ENCODE data around the gene CST9. TPM values are rescaled to one million over a fixed set of nuclear protein-coding genes. Genes with fewer than 3 reads are reported as not detected.

Gene CST9
- total and polyA plus RNA-seq, 2 donors (not counting 3 experiments of a cell fraction or from before 2014, with no cell fraction given) = not detected

DNA sequence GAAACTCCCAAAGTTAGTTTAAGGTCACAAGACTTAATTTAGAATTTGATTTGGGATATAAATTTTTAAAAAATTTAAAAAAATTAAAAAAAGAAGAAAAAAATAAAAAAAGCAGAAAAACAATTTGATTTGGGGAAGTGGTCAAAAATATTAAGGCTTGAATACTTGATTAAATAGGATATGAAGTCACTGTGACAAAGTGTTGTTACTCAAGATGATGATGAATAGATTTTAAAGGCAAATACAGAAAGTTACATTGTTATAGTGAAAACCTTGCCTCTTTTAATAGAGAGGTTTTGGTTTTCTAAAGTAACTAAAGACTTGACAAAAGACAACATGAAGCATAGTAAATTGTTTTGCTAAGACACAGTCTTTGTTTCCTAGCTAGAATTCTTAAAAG is 7.2 kb downstream of the CST9 start:
- Histone ChIP-seq H3K9ac (replicated peaks; ENCODE audit: extremely low read depth, insufficient read depth, low read length) (no peak overlapping the region), H3K9me1 (replicated peaks; ENCODE audit: control insufficient read depth, extremely low read depth, insufficient read depth, low read length) (no peaks in the 10 kb centered on the region), H3K27me3 (ENCODE audit: control insufficient read depth in 2 of 2, insufficient read depth in 2 of 2, low read length in 2 of 2) (peaks cover 4 to 19% of the 10 kb centered on the region in 2 experiments), H3K9me3 (replicated peaks; ENCODE audit: control insufficient read depth, insufficient read depth, low read length) (no peaks in the 10 kb centered on the region), H4K20me1 (replicated peaks; ENCODE audit: control insufficient read depth, extremely low read depth, insufficient read depth, low read length) (no peaks in the 10 kb centered on the region), H3K36me3 (ENCODE audit: control insufficient read depth in 2 of 2, extremely low read depth in 1 of 2, insufficient read depth in 2 of 2, low read length in 2 of 2) (no peaks in the 10 kb centered on the region), H3K4me2 (ENCODE audit: insufficient read depth, low read length) (no peak overlapping the region), H3K4me3 (replicated peaks in 1 of 3; ENCODE audit: insufficient read depth in 1 of 3, low read depth in 1 of 3, low read length in 3 of 3) (no peak overlapping the region), H2AFZ (ENCODE audit: low read depth, low read length) (no peak overlapping the region), H3K79me2 (ENCODE audit: control insufficient read depth, insufficient read depth, low read length) (no peaks in the 10 kb centered on the region), H3K4me1 (ENCODE audit: control insufficient read depth, extremely low read depth, insufficient read depth, low read length) (no peaks in the 10 kb centered on the region), H3K27ac (ENCODE audit: insufficient read depth, low read depth, low read length) (no peak overlapping the region)
- intact Hi-C loops (cut with micrococcal nuclease) = no loop called here
- DNase-seq (ENCODE audit: low read depth, low spot score) = no peak
- dilution Hi-C loops (cut with MboI; ENCODE audit: extremely low pct_ligation_motif_present, low sequenced_read_pairs) = no loop called here
- POLR2A ChIA-PET = no interaction called here
- BruUV-seq (replicated peaks) = no TSS peak
- no peak for FAIRE-seq
- TF ChIP-seq, protein P1, sequence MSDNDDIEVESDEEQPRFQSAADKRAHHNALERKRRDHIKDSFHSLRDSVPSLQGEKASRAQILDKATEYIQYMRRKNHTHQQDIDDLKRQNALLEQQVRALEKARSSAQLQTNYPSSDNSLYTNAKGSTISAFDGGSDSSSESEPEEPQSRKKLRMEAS (IDR thresholded peaks at IDR 0.05; ENCODE audit: insufficient read depth, insufficient read length) = no peak
- TF ChIP-seq, protein P2, sequence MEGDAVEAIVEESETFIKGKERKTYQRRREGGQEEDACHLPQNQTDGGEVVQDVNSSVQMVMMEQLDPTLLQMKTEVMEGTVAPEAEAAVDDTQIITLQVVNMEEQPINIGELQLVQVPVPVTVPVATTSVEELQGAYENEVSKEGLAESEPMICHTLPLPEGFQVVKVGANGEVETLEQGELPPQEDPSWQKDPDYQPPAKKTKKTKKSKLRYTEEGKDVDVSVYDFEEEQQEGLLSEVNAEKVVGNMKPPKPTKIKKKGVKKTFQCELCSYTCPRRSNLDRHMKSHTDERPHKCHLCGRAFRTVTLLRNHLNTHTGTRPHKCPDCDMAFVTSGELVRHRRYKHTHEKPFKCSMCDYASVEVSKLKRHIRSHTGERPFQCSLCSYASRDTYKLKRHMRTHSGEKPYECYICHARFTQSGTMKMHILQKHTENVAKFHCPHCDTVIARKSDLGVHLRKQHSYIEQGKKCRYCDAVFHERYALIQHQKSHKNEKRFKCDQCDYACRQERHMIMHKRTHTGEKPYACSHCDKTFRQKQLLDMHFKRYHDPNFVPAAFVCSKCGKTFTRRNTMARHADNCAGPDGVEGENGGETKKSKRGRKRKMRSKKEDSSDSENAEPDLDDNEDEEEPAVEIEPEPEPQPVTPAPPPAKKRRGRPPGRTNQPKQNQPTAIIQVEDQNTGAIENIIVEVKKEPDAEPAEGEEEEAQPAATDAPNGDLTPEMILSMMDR (IDR thresholded peaks at IDR 0.05; ENCODE audit: extremely low read depth in 1 of 2, insufficient read depth in 1 of 2, low read depth in 1 of 2, low read length in 2 of 2) = no peak
- no peak for TF ChIP-seq MYC (IDR thresholded peaks at IDR 0.05; ENCODE audit: low read depth, low read length)
- no peak for TF ChIP-seq JUN (IDR thresholded peaks at IDR 0.05; ENCODE audit: borderline replicate concordance, insufficient read depth, insufficient read length, low read depth)
- TF ChIP-seq POLR2A (IDR thresholded peaks at IDR 0.05; ENCODE audit: low read depth, low read length) = no peak
- no peak for TF ChIP-seq GATA2 (IDR thresholded peaks at IDR 0.05; ENCODE audit: insufficient read depth, insufficient read length, low read depth, low read length)
- TF ChIP-seq EZH2 (IDR thresholded peaks at IDR 0.05; ENCODE audit: borderline replicate concordance, low read depth, low read length, severe bottlenecking) = no peak
- no peak for TF ChIP-seq POLR2AphosphoS5 (IDR thresholded peaks at IDR 0.05; ENCODE audit: insufficient read depth, low read depth, low read length)
- CTCF ChIA-PET = interaction anchor here (1.1 kb wide), 1 partner anchor 155 kb away, joined by 3 read pairs; no protein-coding TSS in a partner anchor

Measured in endothelial cell of umbilical vein (primary cell).